DMS 273 (cell line): ENCODE data around the gene FAM107B.
"Not testable (repeated sequence)": the region's sequence is repeated elsewhere in the genome, so short reads cannot be mapped to it uniquely, and the experiment has no call there.

Experiments used
- DNase-seq: peaks from one replicate; lab custom pipeline; 2025; ENCODE audit not compliant: unreplicated experiment; lab: John Stamatoyannopoulos, UW

The FAM107B gene

GRCh38 chr10:14604181-14605142 lies 170.2 kb downstream of the FAM107B start:
- DNase-seq = peak; percentile 89

GRCh38 chr10:14603534-14604102 lies 171.1 kb downstream of the FAM107B start:
- peak; percentile 52 for DNase-seq

GRCh38 chr10:14602807-14603533 lies 171.7 kb downstream of the FAM107B start:
- peak; percentile 2 for DNase-seq

- no peak for DNase-seq
Measured at GRCh38 chr10:14601872-14602725, 172.6 kb downstream of the FAM107B start.

- DNase-seq = no peak
Measured at GRCh38 chr10:14601326-14601725, 173.4 kb downstream of the FAM107B start.

GRCh38 chr10:14600065-14600464 lies 174.6 kb downstream of the FAM107B start:
- DNase-seq = no peak

- no peak for DNase-seq
Measured at GRCh38 chr10:14598809-14599764, 175.6 kb downstream of the FAM107B start.

GRCh38 chr10:14595526-14596182 lies 179.0 kb downstream of the FAM107B start:
- no peak for DNase-seq

- no peak for DNase-seq
Measured at GRCh38 chr10:14594878-14595525, 179.7 kb downstream of the FAM107B start.

GRCh38 chr10:14593806-14594205 lies 180.9 kb downstream of the FAM107B start:
- DNase-seq = no peak

- DNase-seq = no peak
Measured at GRCh38 chr10:14592566-14592965, 182.1 kb downstream of the FAM107B start.

- DNase-seq = no peak
Measured at GRCh38 chr10:14592026-14592425, 182.7 kb downstream of the FAM107B start.

GRCh38 chr10:14588938-14589294 lies 185.8 kb downstream of the FAM107B start:
- not testable (repeated sequence) for DNase-seq

GRCh38 chr10:14588084-14588937 lies 186.4 kb downstream of the FAM107B start:
- DNase-seq = no peak

- no peak for DNase-seq
Measured at GRCh38 chr10:14587540-14588083, 187.1 kb downstream of the FAM107B start.

GRCh38 chr10:14586901-14587300 lies 187.8 kb downstream of the FAM107B start:
- DNase-seq = no peak
